ENCODE measurements around the gene TIMM17A.

Gene TIMM17A

DNA sequence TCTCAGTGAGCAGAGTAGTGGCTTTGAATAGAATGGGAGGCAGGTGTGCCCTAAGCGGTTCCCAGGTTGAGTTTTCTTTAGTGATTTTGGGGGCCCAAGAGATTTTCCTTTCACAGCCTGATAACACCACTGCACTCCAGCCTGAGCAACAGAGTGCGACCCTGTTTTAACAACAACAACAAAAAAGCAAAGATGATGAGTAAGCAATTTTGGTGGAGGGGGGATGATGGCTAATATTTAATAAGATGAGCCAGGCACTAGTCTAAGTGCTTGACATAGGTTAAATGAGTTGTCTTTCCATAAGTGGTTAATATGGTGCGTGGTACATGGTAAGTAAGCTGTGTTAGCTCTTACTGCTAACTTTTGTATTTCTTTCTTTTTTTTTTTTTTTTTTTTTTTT, 29.1 kb downstream of the TIMM17A start:
- DNase-seq: no peak

GRCh38 chr1:201985355-201985754, 30.1 kb downstream of the TIMM17A start:
- DNase-seq: no peak

GRCh38 chr1:201988601-201989000, 33.3 kb downstream of the TIMM17A start:
- DNase-seq: no peak

DNA sequence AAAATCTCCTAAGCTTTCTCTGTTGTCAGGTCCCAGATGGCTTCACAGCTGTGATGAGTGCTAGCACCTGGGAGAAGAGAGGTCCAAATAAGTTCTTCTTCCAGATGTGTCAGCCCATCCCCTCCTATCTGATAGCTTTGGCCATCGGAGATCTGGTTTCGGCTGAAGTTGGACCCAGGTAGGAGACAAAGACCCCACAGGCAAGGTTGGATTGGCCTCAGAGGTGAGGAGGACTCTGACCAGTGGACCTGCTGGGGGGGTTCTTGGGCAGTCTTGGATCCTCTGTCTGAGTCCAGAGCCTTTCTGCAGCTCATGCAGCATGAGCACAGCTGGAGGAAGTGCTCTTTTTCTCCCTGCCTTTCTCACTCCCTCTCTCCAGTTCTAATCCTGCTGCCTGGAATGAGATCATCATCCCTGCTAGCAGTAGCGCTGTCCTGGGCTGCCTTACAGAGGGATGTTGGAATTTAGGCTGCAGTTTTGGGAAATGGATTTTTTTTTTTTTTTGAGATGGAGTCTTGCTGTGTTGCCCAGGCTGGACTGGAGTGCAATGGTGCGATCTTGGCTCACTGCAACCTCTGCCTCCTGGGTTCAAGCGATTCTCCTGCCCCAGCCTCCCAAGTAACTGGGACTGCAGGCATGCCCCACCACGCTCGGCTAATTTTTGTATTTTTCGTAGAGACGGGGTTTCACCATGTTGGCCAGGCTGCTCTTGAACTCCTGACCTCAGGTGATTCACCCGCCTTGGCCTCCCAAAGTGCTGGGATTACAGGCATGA, 34.2 kb downstream of the TIMM17A start:
- no peak for DNase-seq

DNA sequence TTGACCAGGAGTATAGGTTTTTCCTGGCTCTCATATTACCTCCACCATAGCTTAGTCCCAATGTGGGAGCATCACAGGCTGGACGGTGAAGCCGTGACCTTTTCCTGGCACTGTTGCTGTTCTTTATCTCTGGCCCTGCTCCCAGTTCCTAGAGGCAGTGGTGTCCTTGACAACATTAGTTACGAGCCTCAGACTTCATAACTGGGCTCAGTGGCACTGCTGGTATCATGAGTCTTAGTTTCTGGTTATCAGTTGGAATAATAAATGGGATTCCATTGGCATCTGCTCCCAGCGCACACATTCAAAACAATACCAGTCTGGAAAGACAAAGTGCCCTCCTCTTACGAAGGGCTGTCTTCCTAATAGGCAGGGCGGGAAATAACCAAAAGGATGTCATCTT, 35.1 kb downstream of the TIMM17A start:
- no peak for DNase-seq

GRCh38 chr1:201999625-202000238, 44.4 kb downstream of the TIMM17A start:
- DNase-seq: no peak

GRCh38 chr1:202002507-202002906, 47.2 kb downstream of the TIMM17A start:
- DNase-seq: no peak

GRCh38 chr1:202004711-202005110, 49.4 kb downstream of the TIMM17A start:
- DNase-seq: peak in 1 of 14 donors; percentile 31

DNA sequence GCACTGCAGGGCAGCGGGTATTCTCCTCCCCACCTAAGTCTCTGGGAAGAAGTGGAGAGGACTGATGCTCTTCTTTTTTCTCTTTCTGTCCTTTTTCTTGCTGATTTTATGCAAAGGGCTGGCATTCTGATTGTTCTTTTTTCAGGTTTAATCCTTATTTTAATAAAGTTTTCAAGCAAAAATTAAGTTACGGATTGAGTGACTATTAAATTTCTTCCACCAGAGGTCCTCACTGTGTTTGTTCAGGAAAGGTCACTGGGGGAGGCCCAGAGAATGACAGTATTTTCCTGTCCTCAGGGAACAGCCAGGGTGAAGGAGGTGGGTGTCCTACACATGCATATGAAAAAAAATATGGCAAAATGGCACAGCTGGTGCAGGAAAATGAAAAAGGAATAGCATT, 50.7 kb downstream of the TIMM17A start:
- no peak for DNase-seq

DNA sequence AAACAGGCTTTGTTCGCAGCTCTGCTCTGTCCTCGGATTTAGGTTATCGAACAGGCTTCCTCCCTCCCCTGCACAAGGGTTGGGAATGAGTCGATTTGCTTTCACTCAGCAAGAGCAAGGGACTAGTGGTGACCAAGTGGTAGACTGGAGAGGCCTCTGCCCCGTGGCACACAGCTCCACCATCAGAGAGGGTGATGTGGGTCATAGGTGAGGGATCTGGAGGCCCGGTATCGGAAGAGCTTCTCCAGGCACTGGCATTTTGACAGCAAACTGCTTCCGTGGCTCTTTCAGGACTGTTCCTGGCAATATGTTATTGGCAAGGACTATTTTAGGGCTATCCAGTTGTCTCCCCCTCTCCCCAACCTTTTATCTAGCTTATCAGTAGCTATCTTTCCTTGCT, 52.0 kb downstream of the TIMM17A start:
- DNase-seq: no peak

- DNase-seq: no peak
Observed at GRCh38 chr1:202007805-202008489, 52.6 kb downstream of the TIMM17A start.

GRCh38 chr1:202009326-202010179, 54.2 kb downstream of the TIMM17A start:
- DNase-seq: peak in 12 of 14 donors; percentile 9 to 75 (median 56)

DNA sequence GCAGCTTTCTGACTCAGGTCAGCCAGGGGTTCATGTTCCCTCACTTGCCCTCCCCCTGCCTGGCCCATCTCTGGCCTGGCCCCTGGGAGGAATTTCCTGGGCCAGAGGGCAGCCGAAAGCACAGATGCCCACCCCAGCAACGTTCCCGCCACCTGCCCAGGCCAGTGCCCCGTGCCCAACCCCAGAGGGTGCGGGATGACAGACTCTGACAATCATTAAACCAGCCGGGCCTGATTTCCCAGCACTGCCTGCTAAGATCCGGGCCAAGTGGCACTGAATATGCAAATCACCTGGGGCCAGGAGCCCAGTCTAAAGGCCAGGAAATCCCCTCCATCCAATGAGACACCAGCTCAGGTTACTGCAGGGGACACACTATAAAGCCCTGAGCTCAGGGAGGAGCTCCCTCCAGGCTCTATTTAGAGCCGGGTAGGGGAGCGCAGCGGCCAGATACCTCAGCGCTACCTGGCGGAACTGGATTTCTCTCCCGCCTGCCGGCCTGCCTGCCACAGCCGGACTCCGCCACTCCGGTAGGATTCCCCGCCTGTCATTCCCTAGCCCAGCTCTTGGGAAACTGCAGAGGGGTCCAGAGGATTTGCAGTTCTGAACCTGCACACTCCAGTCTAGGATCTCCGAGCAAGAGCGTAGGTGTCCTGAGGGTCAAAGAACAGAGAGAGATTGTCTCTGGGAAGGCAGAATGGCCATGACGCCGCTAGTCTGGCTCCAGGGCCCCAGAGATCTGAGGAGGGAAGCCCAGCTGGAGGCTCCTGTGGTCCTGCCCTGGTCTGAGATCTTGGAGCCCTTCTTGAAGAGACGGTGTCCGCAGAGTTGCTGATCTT, 55.1 kb downstream of the TIMM17A start, which contains the start of gene ELF3:
Gene ELF3 (plus strand): TSS at position 408 of the 836 bp plus-strand sequence. CDS start 550 bp downstream, outside the sequence.
- DNase-seq: peak in 1 of 14 donors; percentile 36

DNA sequence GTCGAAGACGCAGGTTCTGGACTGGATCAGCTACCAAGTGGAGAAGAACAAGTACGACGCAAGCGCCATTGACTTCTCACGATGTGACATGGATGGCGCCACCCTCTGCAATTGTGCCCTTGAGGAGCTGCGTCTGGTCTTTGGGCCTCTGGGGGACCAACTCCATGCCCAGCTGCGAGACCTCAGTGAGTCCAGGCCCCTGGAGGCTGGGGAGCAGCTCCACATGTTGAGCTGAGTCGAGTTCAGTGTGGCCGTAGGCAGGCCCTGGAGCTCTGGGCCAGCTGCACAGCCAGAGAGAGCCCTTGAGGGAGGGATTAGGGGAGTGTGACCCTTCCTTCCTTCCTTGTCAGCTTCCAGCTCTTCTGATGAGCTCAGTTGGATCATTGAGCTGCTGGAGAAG, 56.7 kb downstream of the TIMM17A start:
- DNase-seq: no peak

DNA sequence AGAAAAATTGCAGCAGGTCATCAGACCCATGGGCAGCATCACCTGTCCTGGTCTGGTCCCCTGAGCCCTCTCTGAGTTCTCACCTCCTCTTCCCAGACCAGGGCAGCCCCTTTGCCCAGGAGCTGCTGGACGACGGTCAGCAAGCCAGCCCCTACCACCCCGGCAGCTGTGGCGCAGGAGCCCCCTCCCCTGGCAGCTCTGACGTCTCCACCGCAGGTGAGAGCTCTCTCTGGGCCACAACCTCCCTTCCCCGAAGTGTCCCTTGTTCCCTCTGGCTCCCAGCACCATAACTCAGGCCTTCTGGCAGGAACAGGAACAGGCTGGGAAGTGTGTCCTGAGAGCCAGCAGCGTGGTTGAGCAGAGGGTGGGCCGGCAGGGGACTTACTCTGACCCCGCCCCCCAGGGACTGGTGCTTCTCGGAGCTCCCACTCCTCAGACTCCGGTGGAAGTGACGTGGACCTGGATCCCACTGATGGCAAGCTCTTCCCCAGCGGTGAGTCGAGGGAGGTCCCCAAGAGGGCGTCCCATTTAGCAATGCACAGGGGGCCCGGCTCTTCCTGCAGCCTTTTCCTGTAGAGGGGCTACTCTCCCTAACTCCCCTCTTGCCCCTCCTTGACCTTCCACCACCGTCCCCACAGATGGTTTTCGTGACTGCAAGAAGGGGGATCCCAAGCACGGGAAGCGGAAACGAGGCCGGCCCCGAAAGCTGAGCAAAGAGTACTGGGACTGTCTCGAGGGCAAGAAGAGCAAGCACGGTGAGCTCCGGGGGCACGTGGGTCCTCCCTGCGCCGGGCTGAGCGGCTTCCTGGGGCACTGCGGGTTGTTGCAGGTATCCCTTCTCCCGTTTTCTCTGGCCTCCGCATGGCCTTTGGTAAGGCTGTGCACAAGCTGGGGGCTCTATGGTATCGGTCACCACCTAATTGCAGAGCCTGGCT, 57.5 kb downstream of the TIMM17A start:
- DNase-seq: no peak

DNA sequence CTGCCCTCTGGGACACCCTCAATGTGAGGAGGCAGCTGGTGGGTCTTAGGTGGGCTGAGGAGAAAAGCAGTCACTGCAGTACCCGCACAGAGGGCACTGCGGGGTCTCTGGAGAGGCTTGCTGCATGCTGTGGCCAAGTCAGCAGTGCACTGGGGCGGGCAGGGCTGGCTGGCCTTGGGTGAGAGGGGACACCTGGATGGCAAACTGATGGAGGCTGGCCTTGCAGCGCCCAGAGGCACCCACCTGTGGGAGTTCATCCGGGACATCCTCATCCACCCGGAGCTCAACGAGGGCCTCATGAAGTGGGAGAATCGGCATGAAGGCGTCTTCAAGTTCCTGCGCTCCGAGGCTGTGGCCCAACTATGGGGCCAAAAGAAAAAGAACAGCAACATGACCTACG, 58.3 kb downstream of the TIMM17A start:
- DNase-seq: no peak

DNA sequence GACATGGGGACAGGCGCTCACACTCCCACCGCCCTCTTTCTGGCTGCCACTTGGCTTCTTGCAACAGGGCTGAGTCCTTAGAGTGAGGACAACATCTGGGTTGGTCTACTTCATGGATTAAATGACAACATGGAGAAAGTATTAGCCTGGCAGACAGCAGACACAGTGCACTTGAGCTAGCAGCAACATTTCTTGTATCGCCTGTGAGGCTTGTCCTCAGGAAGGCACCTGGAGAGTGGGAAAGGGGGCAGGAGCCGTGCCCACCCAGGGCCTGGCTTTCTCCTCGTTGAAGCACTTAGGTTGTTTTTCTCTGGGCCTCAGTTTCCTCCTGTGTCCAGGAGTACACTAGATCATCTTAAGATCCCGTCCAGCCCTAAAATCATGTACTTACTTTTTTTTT, 58.8 kb downstream of the TIMM17A start:
- no peak for DNase-seq

GRCh38 chr1:202014915-202015661, 59.8 kb downstream of the TIMM17A start:
- DNase-seq: no peak

GRCh38 chr1:202015662-202015937, 60.3 kb downstream of the TIMM17A start:
- no peak for DNase-seq

Data from C1 segment of cervical spinal cord (tissue), 14 donors.